Endothelial cell of umbilical vein (primary cell): ENCODE measurements around the gene DLGAP1. TPM values are rescaled to one million over a fixed set of nuclear protein-coding genes. Genes with fewer than 3 reads are reported as not detected.

Experiments
- BruUV-seq: library from RNA; stranded (reverse); fragments of 400-500 nt; replicated peaks from 2 replicates; lab custom pipeline; 2021; lab: Mats Ljungman, UMichigan
- CTCF ChIA-PET: fragments of 300-600, 350-600 bp; sonication (Branson Sonifier 250); formaldehyde crosslinking; loops from one replicate; lab custom pipeline; 2021; ENCODE audit warnings: antibody characterized with exemption, inconsistent platforms; lab: Charles Lee
- POLR2A ChIA-PET: fragments of 300-600, 350-600 bp; sonication (Branson Sonifier 250); formaldehyde crosslinking; loops from one replicate; lab custom pipeline; 2021; ENCODE audit warnings: antibody characterized with exemption, inconsistent platforms; lab: Charles Lee
- DNase-seq: peaks from one replicate; pipeline ENCODE4 v3.0.0-alpha.2; 2011; ENCODE audit warnings: low read depth, low spot score
- FAIRE-seq: peaks from 2 replicates; lab custom pipeline; 2011; peaks lifted over from hg19 to GRCh38; lab: Jason Lieb, UNC
- H2AFZ ChIP-seq: 2 replicates; pipeline ENCODE4 v1.6.0; 2012; ENCODE audit warnings: low read depth, low read length, control low read depth, inconsistent platforms
- H3K27ac ChIP-seq: 2 replicates; pipeline ENCODE4 v1.5.1; 2011; ENCODE audit warnings: low read depth, mild to moderate bottlenecking, control low read depth, low read length, moderate library complexity; ENCODE audit not compliant: insufficient read depth
- H3K27me3 ChIP-seq, 2 experiments: 2 replicates each; pipeline versions ENCODE4 v1.6.0 to v1.6.1; 2011; ENCODE audit warnings: low read length in 2 of 2, mixed read lengths in 1 of 2; ENCODE audit not compliant: control insufficient read depth in 2 of 2, insufficient read depth in 2 of 2
- H3K36me3 ChIP-seq, 2 experiments: 2 replicates in 1 of 2; 3 replicates in 1 of 2; pipeline ENCODE4 v1.5.1; 2011; ENCODE audit warnings: low read length in 2 of 2, mild to moderate bottlenecking in 1 of 2, moderate library complexity in 1 of 2; ENCODE audit not compliant: control insufficient read depth in 2 of 2, insufficient read depth in 2 of 2; ENCODE audit errors: extremely low read depth in 1 of 2
- H3K4me1 ChIP-seq: 3 replicates; pipeline ENCODE4 v1.5.1; 2011; ENCODE audit warnings: mild to moderate bottlenecking, low read length; ENCODE audit not compliant: control insufficient read depth, insufficient read depth; ENCODE audit errors: extremely low read depth
- H3K4me2 ChIP-seq: 2 replicates; pipeline ENCODE4 v1.6.1; 2011; ENCODE audit warnings: low read length, control low read depth, mixed read lengths; ENCODE audit not compliant: insufficient read depth
- H3K4me3 ChIP-seq, 3 experiments: fragments of 200-600 bp in 1 of 3; sonication (generic), shearing (Covaris generic) in 1 of 3; replicated peaks in 1 of 3; 2 replicates each; pipeline ENCODE4 v1.5.1; 2011 to 2016; ENCODE audit warnings: control low read depth in 3 of 3, low read length in 3 of 3, mild to moderate bottlenecking in 2 of 3, inconsistent platforms in 1 of 3, low read depth in 1 of 3, moderate library complexity in 1 of 3; ENCODE audit not compliant: insufficient read depth in 1 of 3
- H3K79me2 ChIP-seq: 2 replicates; pipeline ENCODE4 v1.6.0; 2012; ENCODE audit warnings: low read length, inconsistent platforms; ENCODE audit not compliant: control insufficient read depth, insufficient read depth
- H3K9ac ChIP-seq: replicated peaks from 2 replicates; pipeline ENCODE3; 2011; ENCODE audit warnings: low read length, control low read depth; ENCODE audit not compliant: insufficient read depth; ENCODE audit errors: extremely low read depth
- H3K9me1 ChIP-seq: replicated peaks from 3 replicates; pipeline ENCODE4 v1.6.0; 2011; ENCODE audit warnings: mild to moderate bottlenecking, low read length; ENCODE audit not compliant: control insufficient read depth, insufficient read depth; ENCODE audit errors: extremely low read depth
- H3K9me3 ChIP-seq: replicated peaks from 2 replicates; pipeline ENCODE4 v1.5.1; 2012; ENCODE audit warnings: low read length, inconsistent platforms; ENCODE audit not compliant: control insufficient read depth, insufficient read depth
- H4K20me1 ChIP-seq: replicated peaks from 2 replicates; pipeline ENCODE3; 2011; ENCODE audit warnings: mild to moderate bottlenecking, low read length; ENCODE audit not compliant: control insufficient read depth, insufficient read depth; ENCODE audit errors: extremely low read depth
- CTCF ChIP-seq, 2 donors: IDR thresholded peaks; 1 replicate in 1 of 2; 2 replicates in 1 of 2; pipeline ENCODE4 v1.5.1; 2011; ENCODE audit warnings: low read length in 2 of 2, mild to moderate bottlenecking in 2 of 2, moderate library complexity in 2 of 2, control low read depth in 1 of 2, inconsistent platforms in 1 of 2, low read depth in 1 of 2; ENCODE audit not compliant: insufficient read depth in 1 of 2; ENCODE audit errors: extremely low read depth in 1 of 2
- EZH2 ChIP-seq: IDR thresholded peaks from 2 replicates; pipeline ENCODE4 v1.6.1; 2012; ENCODE audit warnings: borderline replicate concordance, low read depth, mild to moderate bottlenecking, moderate library complexity, low read length, inconsistent platforms; ENCODE audit not compliant: severe bottlenecking
- FOS ChIP-seq: IDR thresholded peaks from 2 replicates; pipeline ENCODE4 v1.6.1; 2011; ENCODE audit warnings: mild to moderate bottlenecking, low read length, moderate library complexity, borderline replicate concordance; ENCODE audit not compliant: insufficient read depth
- GATA2 ChIP-seq: IDR thresholded peaks from 2 replicates; pipeline ENCODE4 v1.7.0; 2011; ENCODE audit warnings: low read depth, mild to moderate bottlenecking, moderate library complexity, mixed read lengths, low read length; ENCODE audit not compliant: insufficient read length, insufficient read depth
- JUN ChIP-seq: IDR thresholded peaks from 2 replicates; pipeline ENCODE4 v1.6.1; 2011; ENCODE audit warnings: borderline replicate concordance, low read depth; ENCODE audit not compliant: insufficient read length, insufficient read depth
- MAX ChIP-seq: IDR thresholded peaks from 2 replicates; pipeline ENCODE4 v1.6.1; 2011; ENCODE audit not compliant: insufficient read depth, insufficient read length
- MYC ChIP-seq: IDR thresholded peaks from one replicate; pipeline ENCODE4 v1.6.1; 2011; ENCODE audit warnings: mild to moderate bottlenecking, low read depth, low read length
- POLR2AphosphoS5 ChIP-seq: IDR thresholded peaks from 2 replicates; pipeline ENCODE4 v1.6.1; 2012; ENCODE audit warnings: low read depth, mild to moderate bottlenecking, control low read depth, low read length, moderate library complexity; ENCODE audit not compliant: insufficient read depth
- dilution Hi-C: fragments of 300-500 bp; cut with MboI; formaldehyde crosslinking; loops from one replicate; pipeline ENCODE4 v1.15.0; 2019; ENCODE audit warnings: low sequenced_read_pairs; ENCODE audit not compliant: extremely low pct_ligation_motif_present
- intact Hi-C: fragments of 100-400 bp; cut with micrococcal nuclease; formaldehyde crosslinking; loops from one replicate; pipeline ENCODE4 v1.10.0; 2022
- polyA plus RNA-seq, 4 experiments: library from polyadenylated mRNA; depleted of rRNA in 3 of 4; stranded (reverse) in 3 of 4; unstranded in 1 of 4; fragments of >200 nt; gene quantifications; 2 replicates each; pipeline versions ENCODE4 v1.2.1 to v1.2.3, GENCODE V29; 2011 to 2012; ENCODE audit warnings: missing spikeins in 1 of 4
- total RNA-seq: library from RNA; stranded (reverse); gene quantifications from 2 replicates; pipeline ENCODE4 v1.2.3, GENCODE V29; 2021

Gene DLGAP1
- total and polyA plus RNA-seq, 2 donors (not counting 3 experiments of a cell fraction or from before 2014, with no cell fraction given) = 0.04 TPM; not detected in 1

- no peaks in the 10 kb centered on the region for H3K9me1 ChIP-seq
- H3K27ac ChIP-seq = no peak overlapping the region
- DNase-seq (no peak), FAIRE-seq (no peak)
- dilution Hi-C loops = no loop called here
- no peaks in the 10 kb centered on the region for H3K27me3 ChIP-seq
- no peak overlapping the region for H2AFZ ChIP-seq
- TF ChIP-seq POLR2AphosphoS5 = no peak
- TF ChIP-seq EZH2 = no peak
- no peak for TF ChIP-seq MYC
- TF ChIP-seq FOS = no peak
- no peak for TF ChIP-seq MAX
- no peak for TF ChIP-seq JUN
- TF ChIP-seq GATA2 = no peak
- no peak for TF ChIP-seq CTCF (IDR thresholded peaks at IDR 0.05; ENCODE audit: extremely low read depth in 1 of 2, insufficient read depth in 1 of 2, low read depth in 1 of 2, low read length in 2 of 2)
- H3K36me3 ChIP-seq = no peaks in the 10 kb centered on the region
- CTCF ChIA-PET = no interaction called here
- H3K79me2 ChIP-seq = no peaks in the 10 kb centered on the region
- no peaks in the 10 kb centered on the region for H3K4me1 ChIP-seq
- H3K4me3 ChIP-seq = no peak overlapping the region
- H3K9me3 ChIP-seq = no peaks in the 10 kb centered on the region
- no TSS peak for BruUV-seq
- H3K9ac ChIP-seq = no peak overlapping the region
- no peaks in the 10 kb centered on the region for H4K20me1 ChIP-seq
- POLR2A ChIA-PET = no interaction called here
- intact Hi-C loops = no loop called here
- no peak overlapping the region for H3K4me2 ChIP-seq
Observed at GRCh38 chr18:4250141-4250540, 205.0 kb downstream of the DLGAP1 start.
